ENCODE measurements around the gene PACRG. TPM values are rescaled to one million over a fixed set of nuclear protein-coding genes. Genes with fewer than 3 reads are reported as not detected.

The PACRG gene
- total RNA-seq, 1 experiment from 2014 or later, result 0.26 TPM

DNA sequence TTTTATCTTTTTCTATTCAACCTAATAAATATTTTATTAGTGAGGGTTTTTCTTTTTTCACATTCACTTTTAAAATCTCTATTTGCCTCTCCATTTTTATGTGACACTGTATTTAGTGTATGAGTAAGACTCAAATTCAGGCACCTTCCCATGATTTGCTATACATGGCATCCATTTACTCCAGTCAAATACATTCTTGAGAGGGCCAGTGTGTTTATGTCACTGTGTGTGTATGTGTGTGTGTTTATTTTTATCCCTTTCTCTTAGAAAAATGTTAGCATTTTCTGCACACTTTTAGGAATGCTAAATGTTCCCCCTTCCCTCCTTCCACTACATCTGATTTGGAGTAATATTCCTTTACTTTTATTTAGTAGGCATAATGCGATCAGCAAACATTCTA is 290.0 kb downstream of the PACRG start:
- H2BK5ac ChIP-seq (ENCODE audit: insufficient read length, low read length), result no peak overlapping the region
- H3K56ac ChIP-seq (ENCODE audit: insufficient read length, low read depth, low read length), result no peak overlapping the region
- no peak overlapping the region for H3T11ph ChIP-seq (ENCODE audit: low read length)
- no peaks in the 10 kb centered on the region for H3K9me3 Mint-ChIP-seq
- H3K18ac ChIP-seq (ENCODE audit: insufficient read length, low read depth, low read length), result no peak overlapping the region
- no peak for DNase-seq
- H3K14ac ChIP-seq (ENCODE audit: insufficient read depth, low read length), result no peak overlapping the region
- no peaks in the 10 kb centered on the region for H4K20me1 ChIP-seq (ENCODE audit: control insufficient read depth, insufficient read depth, insufficient read length)
- H3K27me3 ChIP-seq (ENCODE audit: insufficient read depth, low read length), result no peaks in the 10 kb centered on the region
- H3K27ac ChIP-seq (ENCODE audit: insufficient read length, low read depth, low read length), result no peak overlapping the region
- no peak overlapping the region for H3K4ac ChIP-seq (ENCODE audit: low read depth, low read length)
- no peak overlapping the region for H3K4me2 ChIP-seq (ENCODE audit: insufficient read depth, insufficient read length, low read length)
- H4K91ac ChIP-seq (ENCODE audit: insufficient read length, low read depth, low read length), result no peak overlapping the region
- no CpG with 5 or more reads among the region's 1 CpG for WGBS (ENCODE audit: extremely low coverage, insufficient read length, low lambda C conversion rate)
- no peak overlapping the region for H2AFZ ChIP-seq (ENCODE audit: low read length)
- H3K9ac ChIP-seq (ENCODE audit: extremely low read depth, insufficient read length, low read length), result no peak overlapping the region
- H3K9me3 ChIP-seq (ENCODE audit: control insufficient read depth, low read depth, low read length), result no peaks in the 10 kb centered on the region
- no peaks in the 10 kb centered on the region for H3K79me1 ChIP-seq (ENCODE audit: insufficient read depth, low read depth, low read length, poor library complexity, severe bottlenecking)
- H2BK120ac ChIP-seq (ENCODE audit: low read depth, low read length, poor library complexity, severe bottlenecking), result no peak overlapping the region
- no peak overlapping the region for H4K8ac ChIP-seq (replicated peaks; ENCODE audit: insufficient read length, low read depth, low read length)
- H2BK12ac ChIP-seq (ENCODE audit: insufficient read length, low read depth, low read length), result no peak overlapping the region
- H3K27me3 Mint-ChIP-seq (ENCODE audit: low read depth), result peaks cover 2% of the 10 kb centered on the region; the same call in 1 of the 2 replicates
- no peak for TF ChIP-seq CTCF (conservative IDR thresholded peaks at IDR 0.05)
- H3K4me1 ChIP-seq (ENCODE audit: insufficient read depth, low read length), result no peaks in the 10 kb centered on the region
- no peaks in the 10 kb centered on the region for H3K36me3 Mint-ChIP-seq (ENCODE audit: insufficient read depth in 1 of 3, low read depth in 3 of 3)
- H3K4me1 Mint-ChIP-seq, result peaks cover 0 to 3% of the 10 kb centered on the region in 2 experiments; a peak in 1 of 4 replicates
- no peak overlapping the region for H3K27ac Mint-ChIP-seq
- H3K23ac ChIP-seq (ENCODE audit: insufficient read length, low read depth, low read length), result no peak overlapping the region
- H4K5ac ChIP-seq (ENCODE audit: insufficient read length, low read depth, low read length), result no peak overlapping the region
- H2BK20ac ChIP-seq (ENCODE audit: low read depth, low read length, poor library complexity, severe bottlenecking), result no peak overlapping the region
- H2BK15ac ChIP-seq (ENCODE audit: low read depth, low read length), result no peak overlapping the region
- H3K4me3 Mint-ChIP-seq, result no peak overlapping the region
- H3K23me2 ChIP-seq (ENCODE audit: insufficient read length, low read depth, low read length, poor library complexity, severe bottlenecking), result no peaks in the 10 kb centered on the region
- no peaks in the 10 kb centered on the region for H3K79me2 ChIP-seq (ENCODE audit: insufficient read depth, low read length)
- H2AK5ac ChIP-seq (ENCODE audit: insufficient read length, low read length), result no peak overlapping the region
